Bronchial epithelial cell (primary cell): Measurements from ENCODE around the gene TBC1D22A. TPM values are rescaled to one million over a fixed set of nuclear protein-coding genes. Genes with fewer than 3 reads are reported as not detected.
A peak's percentile ranks its signal among the peaks of the same experiment; 100 is the strongest.

Experiments used
- DNase-seq: peaks from one replicate; pipeline ENCODE4 v3.0.0-alpha.2; 2010; ENCODE audit warnings: low read depth
- FAIRE-seq: peaks from 2 replicates; lab custom pipeline; 2011; peaks lifted over from hg19 to GRCh38; lab: Jason Lieb, UNC
- H3K27me3 ChIP-seq: 2 replicates; pipeline ENCODE4 v1.5.1; 2011; ENCODE audit warnings: low read length; ENCODE audit not compliant: control insufficient read depth, insufficient read depth
- H3K36me3 ChIP-seq: 2 replicates; pipeline ENCODE4 v1.5.1; 2011; ENCODE audit warnings: low read length; ENCODE audit not compliant: control insufficient read depth, insufficient read depth
- H3K4me3 ChIP-seq: 2 replicates; pipeline ENCODE4 v1.5.1; 2011; ENCODE audit warnings: mild to moderate bottlenecking, low read depth, low read length, control low read depth
- total RNA-seq: library from RNA; depleted of rRNA; stranded (reverse); fragments of >200 nt; gene quantifications from 2 replicates; pipeline ENCODE4 v1.2.1, GENCODE V29; 2014
- TF ChIP-seq, protein P1 (sequence below): IDR thresholded peaks from 2 replicates; pipeline ENCODE4 v1.5.1; 2011; ENCODE audit warnings: mild to moderate bottlenecking, moderate library complexity, low read length, control low read depth, inconsistent platforms; ENCODE audit not compliant: insufficient read depth, severe bottlenecking

TBC1D22A gene
- total RNA-seq, 1 donor from 2014 or later = 10.0 TPM

DNA sequence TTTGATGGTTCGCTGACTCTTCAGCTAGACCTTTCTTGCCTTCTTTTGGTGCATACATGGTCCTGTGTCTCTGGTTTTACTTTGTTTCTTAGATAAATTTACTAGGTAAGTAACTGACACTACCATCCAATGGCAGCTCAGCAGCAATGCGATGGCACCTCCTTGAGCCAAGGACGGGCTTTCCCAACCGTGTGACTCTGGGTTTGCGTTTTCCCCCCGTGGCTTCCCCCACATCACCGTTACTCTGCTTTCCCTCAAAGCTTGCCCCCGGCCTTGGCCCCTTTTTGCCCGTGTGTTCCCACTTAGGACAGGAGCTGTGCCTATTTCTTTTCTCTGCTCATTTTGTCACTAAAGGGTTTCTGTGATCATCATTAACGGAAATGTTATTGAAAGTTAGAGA is 41.5 kb downstream of the TBC1D22A start:
- Histone ChIP-seq H3K4me3 (no peak overlapping the region), H3K36me3 (peaks cover 13% of the 10 kb centered on the region), H3K27me3 (no peaks in the 10 kb centered on the region)
- TF ChIP-seq, protein P1, sequence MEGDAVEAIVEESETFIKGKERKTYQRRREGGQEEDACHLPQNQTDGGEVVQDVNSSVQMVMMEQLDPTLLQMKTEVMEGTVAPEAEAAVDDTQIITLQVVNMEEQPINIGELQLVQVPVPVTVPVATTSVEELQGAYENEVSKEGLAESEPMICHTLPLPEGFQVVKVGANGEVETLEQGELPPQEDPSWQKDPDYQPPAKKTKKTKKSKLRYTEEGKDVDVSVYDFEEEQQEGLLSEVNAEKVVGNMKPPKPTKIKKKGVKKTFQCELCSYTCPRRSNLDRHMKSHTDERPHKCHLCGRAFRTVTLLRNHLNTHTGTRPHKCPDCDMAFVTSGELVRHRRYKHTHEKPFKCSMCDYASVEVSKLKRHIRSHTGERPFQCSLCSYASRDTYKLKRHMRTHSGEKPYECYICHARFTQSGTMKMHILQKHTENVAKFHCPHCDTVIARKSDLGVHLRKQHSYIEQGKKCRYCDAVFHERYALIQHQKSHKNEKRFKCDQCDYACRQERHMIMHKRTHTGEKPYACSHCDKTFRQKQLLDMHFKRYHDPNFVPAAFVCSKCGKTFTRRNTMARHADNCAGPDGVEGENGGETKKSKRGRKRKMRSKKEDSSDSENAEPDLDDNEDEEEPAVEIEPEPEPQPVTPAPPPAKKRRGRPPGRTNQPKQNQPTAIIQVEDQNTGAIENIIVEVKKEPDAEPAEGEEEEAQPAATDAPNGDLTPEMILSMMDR = no peak
- DNase-seq (no peak), FAIRE-seq (no peak)

DNA sequence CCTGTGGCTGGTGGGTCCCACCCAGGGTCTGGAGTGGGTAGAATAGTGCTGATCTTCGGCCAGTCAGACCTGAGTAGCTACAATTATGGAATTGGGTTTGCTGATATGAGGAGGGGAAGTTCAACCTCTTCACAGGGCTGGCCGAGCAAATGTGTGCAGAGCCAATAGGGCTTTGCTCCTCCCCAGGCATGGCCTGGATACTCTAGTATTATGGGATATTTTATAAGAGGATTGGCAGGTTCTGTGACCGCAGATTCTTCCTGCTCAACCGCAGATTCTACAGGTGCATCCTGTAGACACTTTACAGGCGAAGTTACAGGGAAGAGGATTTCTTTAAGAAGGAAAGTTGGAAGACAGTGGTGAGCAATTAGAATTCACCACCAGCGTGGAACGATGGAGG is 44.3 kb downstream of the TBC1D22A start:
- no peak overlapping the region for H3K4me3 ChIP-seq
- H3K36me3 ChIP-seq = peaks cover 14% of the 10 kb centered on the region
- TF ChIP-seq, protein P1 = no peak
- FAIRE-seq = no peak
- H3K27me3 ChIP-seq = no peaks in the 10 kb centered on the region
- DNase-seq = no peak

DNA sequence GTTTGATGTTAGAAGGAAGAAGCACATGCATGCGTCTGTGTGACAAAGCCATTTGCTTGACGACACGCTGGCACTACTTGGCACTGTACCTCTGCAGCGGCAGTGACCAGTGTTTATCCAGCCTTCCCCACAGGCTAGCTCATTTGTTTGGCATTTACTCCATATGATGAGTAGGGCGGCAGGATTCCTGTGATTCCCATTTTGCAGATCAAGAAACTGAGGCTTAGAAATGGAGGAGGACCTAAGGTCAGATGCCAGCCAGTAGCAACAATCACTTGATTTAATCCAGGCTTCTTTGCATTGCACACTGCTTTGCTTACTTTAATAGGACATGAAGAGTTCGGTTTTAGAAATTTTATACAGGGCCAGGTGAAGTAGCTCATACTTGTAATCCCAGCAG is 45.0 kb downstream of the TBC1D22A start:
- Histone ChIP-seq H3K36me3 (peaks cover 12% of the 10 kb centered on the region), H3K27me3 (no peaks in the 10 kb centered on the region), H3K4me3 (no peak overlapping the region)
- TF ChIP-seq, protein P1 = no peak
- FAIRE-seq (peak; percentile 83), DNase-seq (no peak)

DNA sequence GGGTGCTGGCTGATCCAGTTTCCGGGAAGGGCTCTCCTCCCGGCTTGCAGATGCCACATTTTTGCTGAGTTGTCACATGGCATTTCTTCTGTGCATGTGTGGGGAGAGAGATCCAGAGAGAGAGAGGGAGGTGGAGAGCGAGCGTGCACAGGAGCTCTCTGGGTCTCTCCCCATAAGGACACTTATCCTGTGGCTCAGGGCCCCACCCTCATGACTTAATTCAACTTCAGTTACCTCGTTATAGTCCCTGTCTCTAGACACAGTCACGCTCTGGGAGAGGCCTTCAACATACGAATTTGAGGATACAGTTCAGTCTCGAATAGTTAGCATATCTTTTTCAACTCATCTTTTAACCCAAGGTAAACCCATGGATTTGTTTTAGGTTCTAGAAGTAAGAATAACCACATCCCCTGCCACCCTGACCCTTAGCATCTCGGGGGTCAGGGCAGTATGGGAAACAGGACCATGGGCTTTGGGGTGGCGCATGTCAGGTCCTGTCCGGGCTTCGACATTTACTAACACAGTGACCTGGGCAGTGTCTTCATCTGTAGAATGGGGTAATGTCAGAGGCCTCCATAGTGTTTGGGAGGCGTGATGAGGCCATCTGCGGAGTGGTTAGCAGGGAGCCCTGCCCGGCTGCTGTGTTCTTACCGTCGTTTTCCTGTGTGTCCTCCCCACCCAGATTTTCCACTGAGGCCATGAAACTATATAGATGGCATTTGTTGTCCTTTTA is 46.9 kb downstream of the TBC1D22A start:
- TF ChIP-seq, protein P1 = no peak
- Histone ChIP-seq H3K4me3 (no peak overlapping the region), H3K36me3 (peaks cover 7% of the 10 kb centered on the region)

DNA sequence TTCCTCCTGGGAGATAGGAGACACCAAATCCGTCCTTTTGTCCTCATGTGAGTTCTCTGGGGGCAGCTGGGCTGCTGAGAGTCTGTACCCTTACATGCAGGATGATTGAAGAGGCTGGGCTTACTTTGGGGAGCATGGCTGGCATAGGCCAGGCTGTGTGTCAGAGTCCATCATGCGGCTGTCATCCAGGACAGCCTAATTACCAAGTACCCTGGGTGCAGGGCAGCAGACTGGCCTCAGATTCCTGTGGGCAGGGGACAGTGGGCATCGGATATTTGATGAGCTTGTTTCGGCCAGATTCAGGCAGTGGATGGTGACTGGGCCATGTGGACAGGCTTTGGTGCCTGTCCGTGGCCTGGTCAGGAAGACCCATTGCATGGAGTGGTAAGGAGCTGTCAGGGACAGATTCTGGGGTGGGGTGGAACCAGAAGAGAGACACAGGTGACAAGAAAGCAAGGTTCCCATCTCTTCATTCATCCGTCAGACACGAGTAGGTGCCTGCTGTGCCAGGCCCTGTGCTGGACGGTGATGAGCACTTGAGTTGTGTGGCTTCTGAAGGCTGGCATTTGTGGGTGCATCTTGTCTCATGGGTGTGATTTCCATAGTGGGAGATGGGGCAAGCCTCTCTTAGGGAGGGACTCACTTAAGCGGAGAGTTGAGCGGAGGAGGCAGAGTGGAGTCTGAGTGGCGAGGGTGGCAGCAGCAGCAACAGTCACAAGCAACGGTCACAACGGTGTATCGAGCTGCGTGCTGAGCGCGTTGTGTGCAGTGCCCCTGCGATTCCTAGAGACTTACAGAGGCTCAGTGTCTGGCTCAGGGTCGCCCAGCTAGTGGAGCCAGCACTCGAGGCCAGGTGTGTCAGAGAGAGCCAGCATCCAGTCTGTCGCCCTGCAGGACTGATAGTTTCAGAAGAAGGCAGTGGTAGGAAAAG is 48.7 kb downstream of the TBC1D22A start:
- H3K4me3 ChIP-seq = no peak overlapping the region
- H3K27me3 ChIP-seq = no peaks in the 10 kb centered on the region
- TF ChIP-seq, protein P1 = no peak
- FAIRE-seq (peak; percentile 62), DNase-seq (no peak)
- H3K36me3 ChIP-seq = peaks cover 2% of the 10 kb centered on the region

More for the DNA sequence above, 46.9 kb downstream of the TBC1D22A start:
- H3K27me3 ChIP-seq = no peaks in the 10 kb centered on the region
- DNase-seq = no peak
- no peak for FAIRE-seq
